H1 (cell line): Measurements from ENCODE around the gene ERICH3. TPM values are rescaled to one million over a fixed set of nuclear protein-coding genes. Genes with fewer than 3 reads are reported as not detected.

Experiments
- CTCF ChIA-PET: fragments of 300-600 bp; sonication (Branson Sonifier 250); formaldehyde crosslinking; loops from one replicate; lab custom pipeline; 2021; ENCODE audit not compliant: partially characterized antibody; lab: Charles Lee
- POLR2A ChIA-PET: fragments of 300-600 bp; sonication (Branson Sonifier 250); formaldehyde crosslinking; loops from one replicate; lab custom pipeline; 2021; ENCODE audit warnings: inconsistent platforms; ENCODE audit not compliant: partially characterized antibody; lab: Charles Lee
- DNase-seq, 2 experiments: peaks; one replicate each; pipeline versions ENCODE4 v3.0.0 to v3.0.0-alpha.2; 2010 to 2022; ENCODE audit warnings: low spot score in 2 of 2, low read depth in 1 of 2, mixed read lengths in 1 of 2
- FAIRE-seq: peaks from 2 replicates; lab custom pipeline; 2011; peaks lifted over from hg19 to GRCh38; lab: Jason Lieb, UNC
- H2AFZ ChIP-seq: 2 replicates; pipeline ENCODE4 v1.8.1; 2012; ENCODE audit warnings: low read length, inconsistent platforms
- H2AK5ac ChIP-seq: 2 replicates; pipeline ENCODE4 v1.6.1; 2013; ENCODE audit warnings: low read depth, low read length
- H2BK120ac ChIP-seq: replicated peaks from 2 replicates; pipeline ENCODE3; 2013; ENCODE audit warnings: low read depth, low read length, inconsistent platforms
- H2BK12ac ChIP-seq: 2 replicates; pipeline ENCODE4 v1.6.1; 2013; ENCODE audit warnings: low read depth, low read length
- H2BK15ac ChIP-seq: 2 replicates; pipeline ENCODE4 v1.6.1; 2013; ENCODE audit warnings: low read length
- H2BK20ac ChIP-seq: 2 replicates; pipeline ENCODE4 v1.6.1; 2013; ENCODE audit warnings: low read length
- H2BK5ac ChIP-seq: 2 replicates; pipeline ENCODE4 v1.6.1; 2013; ENCODE audit warnings: low read depth, low read length
- H3K14ac ChIP-seq: 2 replicates; pipeline ENCODE4 v1.6.1; 2013; ENCODE audit warnings: inconsistent platforms; ENCODE audit not compliant: insufficient read length
- H3K18ac ChIP-seq: 2 replicates; pipeline ENCODE4 v1.6.1; 2013; ENCODE audit warnings: low read length; ENCODE audit errors: extremely low read depth
- H3K23ac ChIP-seq: 2 replicates; pipeline ENCODE4 v1.6.1; 2013; ENCODE audit warnings: inconsistent platforms; ENCODE audit not compliant: insufficient read length
- H3K23me2 ChIP-seq: 2 replicates; pipeline ENCODE4 v1.6.1; 2013; ENCODE audit warnings: low read depth, low read length
- H3K27ac ChIP-seq: 2 replicates; pipeline ENCODE4 v1.6.1; 2011; ENCODE audit warnings: low read depth, low read length, inconsistent platforms
- H3K27me3 ChIP-seq, 4 experiments: replicated peaks in 1 of 4; 1 replicate in 1 of 4; 2 replicates in 3 of 4; pipeline versions ENCODE4 v1.6.1 to v1.8.1; 2011 to 2013; ENCODE audit warnings: low read length in 3 of 4, mild to moderate bottlenecking in 3 of 4, inconsistent platforms in 2 of 4, mixed read lengths in 2 of 4, moderate library complexity in 1 of 4; ENCODE audit not compliant: control insufficient read depth in 3 of 4, insufficient read depth in 3 of 4; ENCODE audit errors: extremely low read depth in 1 of 4
- H3K36me3 ChIP-seq, 4 experiments: 2 replicates each; pipeline versions ENCODE4 v1.6.1 to v1.8.1; 2011 to 2013; ENCODE audit warnings: mild to moderate bottlenecking in 4 of 4, low read length in 3 of 4, moderate library complexity in 2 of 4, control low read depth in 1 of 4, inconsistent platforms in 1 of 4; ENCODE audit not compliant: insufficient read depth in 4 of 4, control insufficient read depth in 2 of 4
- H3K4ac ChIP-seq: replicated peaks from 2 replicates; pipeline ENCODE3; 2013; ENCODE audit warnings: low read length, low read depth, mixed read lengths, inconsistent platforms; ENCODE audit not compliant: insufficient read length
- H3K4me1 ChIP-seq, 4 experiments: replicated peaks in 1 of 4; 1 replicate in 1 of 4; 2 replicates in 3 of 4; pipeline versions ENCODE4 v1.6.1 to v1.8.1; 2011 to 2013; ENCODE audit warnings: low read length in 3 of 4, inconsistent platforms in 2 of 4, mixed read lengths in 1 of 4; ENCODE audit not compliant: insufficient read depth in 4 of 4, control insufficient read depth in 3 of 4
- H3K4me2 ChIP-seq, 2 experiments: 2 replicates each; pipeline versions ENCODE4 v1.6.1 to v1.8.1; 2011 to 2013; ENCODE audit warnings: low read depth in 2 of 2, low read length in 2 of 2, control low read depth in 1 of 2, inconsistent platforms in 1 of 2, mild to moderate bottlenecking in 1 of 2; ENCODE audit not compliant: insufficient read depth in 1 of 2
- H3K4me3 ChIP-seq, 4 experiments: fragments of 200-600, 300-600 bp in 1 of 4; sonication (generic), shearing (Covaris generic), sonication (Bioruptor Twin) in 1 of 4; 2 replicates each; pipeline versions ENCODE4 v1.5.1 to v1.8.1; 2011 to 2016; ENCODE audit warnings: low read length in 4 of 4, low read depth in 3 of 4, control low read depth in 2 of 4, inconsistent platforms in 2 of 4, mild to moderate bottlenecking in 2 of 4, mixed read lengths in 1 of 4, moderate library complexity in 1 of 4; ENCODE audit not compliant: insufficient read depth in 2 of 4; ENCODE audit errors: extremely low read depth in 1 of 4
- H3K56ac ChIP-seq: replicated peaks from 2 replicates; pipeline ENCODE3; 2013; ENCODE audit warnings: low read depth, mild to moderate bottlenecking, mixed read lengths, low read length, inconsistent platforms; ENCODE audit not compliant: insufficient read length
- H3K79me1 ChIP-seq: 2 replicates; pipeline ENCODE4 v1.6.1; 2013; ENCODE audit warnings: low read depth, low read length, control low read depth
- H3K79me2 ChIP-seq, 2 experiments: 2 replicates each; pipeline versions ENCODE4 v1.6.1 to v1.8.1; 2012 to 2013; ENCODE audit warnings: low read length in 2 of 2, mild to moderate bottlenecking in 2 of 2, inconsistent platforms in 1 of 2; ENCODE audit not compliant: insufficient read depth in 2 of 2, control insufficient read depth in 1 of 2
- H3K9ac ChIP-seq, 4 experiments: replicated peaks in 1 of 4; 1 replicate in 1 of 4; 2 replicates in 3 of 4; pipeline versions ENCODE4 v1.6.1 to v1.8.1; 2011 to 2013; ENCODE audit warnings: low read depth in 3 of 4, low read length in 3 of 4, control low read depth in 2 of 4, mild to moderate bottlenecking in 2 of 4, moderate library complexity in 2 of 4, inconsistent platforms in 1 of 4; ENCODE audit errors: extremely low read depth in 1 of 4
- H3K9me3 ChIP-seq, 2 experiments: 2 replicates each; pipeline versions ENCODE4 v1.6.1 to v1.8.1; 2012 to 2013; ENCODE audit warnings: mild to moderate bottlenecking in 2 of 2, moderate library complexity in 2 of 2, control low read depth in 1 of 2, inconsistent platforms in 1 of 2, low read depth in 1 of 2, low read length in 1 of 2, mixed read lengths in 1 of 2; ENCODE audit not compliant: insufficient read depth in 2 of 2
- H4K20me1 ChIP-seq, 2 experiments: replicated peaks in 1 of 2; 2 replicates each; pipeline versions ENCODE3 to v1.8.1; 2011 to 2013; ENCODE audit warnings: inconsistent platforms in 2 of 2, low read length in 2 of 2, mild to moderate bottlenecking in 1 of 2; ENCODE audit not compliant: insufficient read depth in 2 of 2, control insufficient read depth in 1 of 2
- H4K5ac ChIP-seq: 2 replicates; pipeline ENCODE4 v1.6.1; 2013; ENCODE audit warnings: low read length, low read depth, mixed read lengths, inconsistent platforms; ENCODE audit not compliant: insufficient read length
- H4K8ac ChIP-seq: 2 replicates; pipeline ENCODE4 v1.8.0; 2013; ENCODE audit warnings: mild to moderate bottlenecking, moderate library complexity, low read length, inconsistent platforms; ENCODE audit not compliant: insufficient read depth; ENCODE audit errors: extremely low read depth
- H4K91ac ChIP-seq: replicated peaks from 2 replicates; pipeline ENCODE3; 2013; ENCODE audit warnings: low read length, mixed read lengths, inconsistent platforms; ENCODE audit not compliant: insufficient read length
- BRCA1 ChIP-seq: IDR thresholded peaks from 2 replicates; pipeline ENCODE4 v1.6.1; 2012; ENCODE audit warnings: low read depth, low read length, improper control_type of control experiment
- JUN ChIP-seq: IDR thresholded peaks from 2 replicates; pipeline ENCODE4 v1.6.1; 2011; ENCODE audit warnings: low read depth, mild to moderate bottlenecking, improper control_type of control experiment, low read length
- KDM5A ChIP-seq: fragments of 200-600 bp; IDR thresholded peaks from 2 replicates; pipeline ENCODE4 v1.7.1; 2012; ENCODE audit warnings: mild to moderate bottlenecking, low read length, inconsistent platforms, mixed read lengths
- POU5F1 ChIP-seq: IDR thresholded peaks from 2 replicates; pipeline ENCODE4 v1.6.1; 2011; ENCODE audit warnings: low read depth, mild to moderate bottlenecking, low read length, moderate library complexity
- RAD21 ChIP-seq, 2 experiments: IDR thresholded peaks in 1 of 2; conservative IDR thresholded peaks in 1 of 2; 2 replicates each; pipeline ENCODE4 v1.6.1; 2011; ENCODE audit warnings: low read depth in 2 of 2, low read length in 2 of 2, improper control_type of control experiment in 1 of 2, inconsistent platforms in 1 of 2, mild to moderate bottlenecking in 1 of 2, moderate library complexity in 1 of 2
- SP1 ChIP-seq: IDR thresholded peaks from 2 replicates; pipeline ENCODE4 v1.6.1; 2011; ENCODE audit warnings: low read depth, low read length
- SRF ChIP-seq: IDR thresholded peaks from 2 replicates; pipeline ENCODE4 v1.6.1; 2011; ENCODE audit warnings: mild to moderate bottlenecking, low read depth, low read length, moderate library complexity
- TCF12 ChIP-seq: IDR thresholded peaks from 2 replicates; pipeline ENCODE4 v1.6.1; 2011; ENCODE audit warnings: low read depth, mild to moderate bottlenecking, low read length
- TEAD4 ChIP-seq: IDR thresholded peaks from 2 replicates; pipeline ENCODE4 v1.6.1; 2012; ENCODE audit warnings: low read depth, low read length, inconsistent platforms, mixed read lengths
- ZNF274 ChIP-seq: IDR thresholded peaks from 2 replicates; pipeline ENCODE4 v1.7.0; 2012; ENCODE audit warnings: low read length, borderline replicate concordance; ENCODE audit errors: extremely low read depth
- polyA plus RNA-seq, 7 experiments: library from polyadenylated mRNA; depleted of rRNA in 3 of 7; stranded (reverse) in 5 of 7; unstranded in 2 of 7; fragments of >200 nt in 5 of 7; fragments of 200-250 nt in 2 of 7; gene quantifications; 1 replicate in 5 of 7; 2 replicates in 1 of 7; 4 replicates in 1 of 7; pipeline versions ENCODE4 v1.2.1 to v1.2.3, GENCODE V29; 2011 to 2013; ENCODE audit warnings: missing spikeins in 2 of 7, mixed read lengths in 2 of 7
- total RNA-seq: library from RNA; stranded (reverse); fragmentation: NEBNext Ultra II Directional; extraction: Animal tissue kit (Norgen Biotek cat#: 25700); gene quantifications from 2 replicates; pipeline ENCODE4 v1.2.1, GENCODE V29; 2021
- TF ChIP-seq, protein P1 (sequence below): IDR thresholded peaks from 2 replicates; pipeline ENCODE4 v1.6.1; 2011; ENCODE audit warnings: low read length, improper control_type of control experiment
- TF ChIP-seq, protein P2 (sequence below): IDR thresholded peaks from 2 replicates; pipeline ENCODE4 v1.6.1; 2012; ENCODE audit warnings: low read length, inconsistent platforms

Gene ERICH3
- total and polyA plus RNA-seq, 2 of the 8 experiments (the other 6 are each of a cell fraction or from before 2014, with no cell fraction given): 0.02 TPM; not detected in 1

DNA sequence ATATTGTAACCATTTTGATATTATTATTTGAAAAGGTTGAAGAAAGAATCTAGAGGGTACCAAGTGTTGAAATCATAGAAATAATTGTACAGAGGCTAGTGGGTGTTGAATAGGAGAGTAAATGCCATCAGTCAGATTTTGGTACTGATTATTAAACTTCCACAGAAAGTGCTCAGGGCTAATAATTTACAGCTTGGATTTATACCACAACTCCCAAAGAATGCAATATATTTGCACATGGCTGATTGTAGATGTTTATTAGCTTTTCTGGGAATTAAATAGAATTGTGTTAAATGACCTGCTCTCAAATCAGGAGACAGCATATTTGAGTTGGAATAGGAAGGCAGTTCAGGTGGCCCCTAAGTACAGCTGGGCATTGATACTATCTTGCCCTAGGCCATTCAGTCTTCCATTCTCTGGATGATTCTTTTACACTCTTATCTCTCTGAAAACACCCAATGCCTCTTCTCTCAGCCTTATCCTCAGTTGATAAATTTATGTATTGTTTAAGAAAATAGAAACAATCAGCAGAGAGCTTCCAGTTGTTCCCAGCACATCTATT lies 63.7 kb downstream of the ERICH3 start:
- POLR2A ChIA-PET: no interaction called here
- Histone ChIP-seq H4K91ac (no peak overlapping the region), H2BK120ac (no peak overlapping the region), H3K4me2 (no peak overlapping the region), H3K18ac (no peak overlapping the region), H3K79me2 (no peaks in the 10 kb centered on the region), H3K23me2 (0 out of 2 replicates have a peak, but pooled peaks cover 3% of the 10 kb centered on the region), H3K9me3 (no peaks in the 10 kb centered on the region), H3K27me3 (no peaks in the 10 kb centered on the region; a peak in 1 of 7 replicates), H3K4ac (no peak overlapping the region), H3K56ac (no peak overlapping the region), H3K4me1 (no peaks in the 10 kb centered on the region), H2BK12ac (no peak overlapping the region), H4K20me1 (no peaks in the 10 kb centered on the region), H3K4me3 (no peak overlapping the region), H2BK15ac (no peak overlapping the region), H2AFZ (no peak overlapping the region), H2BK20ac (no peak overlapping the region), H3K27ac (no peak overlapping the region), H2BK5ac (no peak overlapping the region), H3K23ac (no peak overlapping the region), H3K79me1 (no peaks in the 10 kb centered on the region), H3K9ac (no peak overlapping the region), H4K5ac (no peak overlapping the region), H4K8ac (no peak overlapping the region), H3K14ac (no peak overlapping the region), H3K36me3 (no peaks in the 10 kb centered on the region), H2AK5ac (no peak overlapping the region)
- CTCF ChIA-PET: interaction anchor here (0.9 kb wide), 1 partner anchor 77 kb away, joined by 3 read pairs; no protein-coding TSS in a partner anchor
- FAIRE-seq (no peak), DNase-seq (no peak)
- TF ChIP-seq SRF (no peak), POU5F1 (no peak), BRCA1 (no peak), ZNF274 (no peak), TCF12 (no peak), KDM5A (no peak), RAD21 (IDR thresholded peaks at IDR 0.05 in 1 of 2, conservative IDR thresholded peaks at IDR 0.05 in 1 of 2; ENCODE audit: low read depth in 2 of 2, low read length in 2 of 2) (no peak), JUN (no peak), TEAD4 (no peak), SP1 (no peak)
- TF ChIP-seq, protein P1, sequence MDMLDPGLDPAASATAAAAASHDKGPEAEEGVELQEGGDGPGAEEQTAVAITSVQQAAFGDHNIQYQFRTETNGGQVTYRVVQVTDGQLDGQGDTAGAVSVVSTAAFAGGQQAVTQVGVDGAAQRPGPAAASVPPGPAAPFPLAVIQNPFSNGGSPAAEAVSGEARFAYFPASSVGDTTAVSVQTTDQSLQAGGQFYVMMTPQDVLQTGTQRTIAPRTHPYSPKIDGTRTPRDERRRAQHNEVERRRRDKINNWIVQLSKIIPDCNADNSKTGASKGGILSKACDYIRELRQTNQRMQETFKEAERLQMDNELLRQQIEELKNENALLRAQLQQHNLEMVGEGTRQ: no peak
- TF ChIP-seq, protein P2, sequence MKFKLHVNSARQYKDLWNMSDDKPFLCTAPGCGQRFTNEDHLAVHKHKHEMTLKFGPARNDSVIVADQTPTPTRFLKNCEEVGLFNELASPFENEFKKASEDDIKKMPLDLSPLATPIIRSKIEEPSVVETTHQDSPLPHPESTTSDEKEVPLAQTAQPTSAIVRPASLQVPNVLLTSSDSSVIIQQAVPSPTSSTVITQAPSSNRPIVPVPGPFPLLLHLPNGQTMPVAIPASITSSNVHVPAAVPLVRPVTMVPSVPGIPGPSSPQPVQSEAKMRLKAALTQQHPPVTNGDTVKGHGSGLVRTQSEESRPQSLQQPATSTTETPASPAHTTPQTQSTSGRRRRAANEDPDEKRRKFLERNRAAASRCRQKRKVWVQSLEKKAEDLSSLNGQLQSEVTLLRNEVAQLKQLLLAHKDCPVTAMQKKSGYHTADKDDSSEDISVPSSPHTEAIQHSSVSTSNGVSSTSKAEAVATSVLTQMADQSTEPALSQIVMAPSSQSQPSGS: no peak
